Activated naive CD4-positive, alpha-beta T cell treated with anti-CD3 and anti-CD28 coated beads, Interleukin-2, amount 50 U/mL, for 72 hours (primary cell): ENCODE measurements around the gene GPC6. TPM values are rescaled to one million over a fixed set of nuclear protein-coding genes. Genes with fewer than 3 reads are reported as not detected.
A peak's percentile ranks its signal among the peaks of the same experiment; 100 is the strongest.

Experiments
- ATAC-seq, 2 donors: fragments of 150-1000 bp; cut with Tn5 transposase; 2 replicates each; pipeline ENCODE4 v1.10.0; 2021; ENCODE audit warnings: mild to moderate bottlenecking in 2 of 2, moderate library complexity in 2 of 2
- DNase-seq, 2 donors: peaks; one replicate each; pipeline ENCODE4 v3.0.0; 2021 to 2022; ENCODE audit warnings: low spot score in 2 of 2
- H3K27ac Mint-ChIP-seq, 2 donors: one replicate each; pipeline ENCODE4 v1.8.0; 2022; ENCODE audit warnings: mild to moderate bottlenecking in 2 of 2, mixed read lengths in 2 of 2
- H3K36me3 Mint-ChIP-seq, 2 donors: one replicate each; pipeline ENCODE4 v1.8.0; 2022; ENCODE audit warnings: mixed read lengths in 2 of 2
- H3K9me3 Mint-ChIP-seq, 2 donors: one replicate each; pipeline ENCODE4 v1.8.0; 2022; ENCODE audit warnings: mixed read lengths in 2 of 2
- total RNA-seq, 2 donors: library from RNA; stranded (reverse); gene quantifications; one replicate each; pipeline ENCODE4 v1.2.3, GENCODE V29; 2022

Gene GPC6
- total RNA-seq, 2 donors from 2014 or later = not detected

GRCh38 chr13:93775507-93776108 lies 549.0 kb downstream of the GPC6 start:
- ATAC-seq = no peak
- no peak overlapping the region for H3K27ac Mint-ChIP-seq
- no peak for DNase-seq
- H3K36me3 Mint-ChIP-seq = no peaks in the 10 kb centered on the region
- no peaks in the 10 kb centered on the region for H3K9me3 Mint-ChIP-seq

GRCh38 chr13:93776936-93777335 lies 550.3 kb downstream of the GPC6 start:
- ATAC-seq (no peak), DNase-seq (no peak)
- Mint-ChIP-seq H3K9me3 (no peaks in the 10 kb centered on the region), H3K36me3 (no peaks in the 10 kb centered on the region), H3K27ac (no peak overlapping the region)

GRCh38 chr13:93777504-93777903 lies 550.9 kb downstream of the GPC6 start:
- ATAC-seq (no peak), DNase-seq (no peak)
- H3K36me3 Mint-ChIP-seq = no peaks in the 10 kb centered on the region
- no peak overlapping the region for H3K27ac Mint-ChIP-seq
- no peaks in the 10 kb centered on the region for H3K9me3 Mint-ChIP-seq

DNA sequence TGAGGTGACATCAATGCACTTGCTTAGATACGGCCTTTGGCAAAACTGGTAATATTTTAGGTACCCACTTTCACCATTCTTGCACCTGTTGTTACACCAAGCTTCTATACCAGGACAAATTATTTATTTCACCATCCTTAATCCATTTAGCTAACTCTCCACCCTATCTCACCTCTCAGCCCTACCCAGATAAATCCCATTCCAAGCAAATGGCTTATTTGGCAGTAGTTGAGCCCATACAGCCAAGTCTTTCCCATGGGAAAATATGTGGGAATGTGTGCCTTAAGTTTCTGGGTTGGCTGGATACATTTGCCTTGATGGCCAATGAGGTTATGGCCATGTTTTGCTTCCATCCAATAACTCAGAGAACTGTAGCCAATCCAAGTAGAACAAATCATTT lies 551.9 kb downstream of the GPC6 start:
- Mint-ChIP-seq H3K9me3 (peaks cover 1 to 5% of the 10 kb centered on the region in 2 donors), H3K27ac (no peak overlapping the region), H3K36me3 (no peaks in the 10 kb centered on the region)
- no peak for DNase-seq
- no peak for ATAC-seq

DNA sequence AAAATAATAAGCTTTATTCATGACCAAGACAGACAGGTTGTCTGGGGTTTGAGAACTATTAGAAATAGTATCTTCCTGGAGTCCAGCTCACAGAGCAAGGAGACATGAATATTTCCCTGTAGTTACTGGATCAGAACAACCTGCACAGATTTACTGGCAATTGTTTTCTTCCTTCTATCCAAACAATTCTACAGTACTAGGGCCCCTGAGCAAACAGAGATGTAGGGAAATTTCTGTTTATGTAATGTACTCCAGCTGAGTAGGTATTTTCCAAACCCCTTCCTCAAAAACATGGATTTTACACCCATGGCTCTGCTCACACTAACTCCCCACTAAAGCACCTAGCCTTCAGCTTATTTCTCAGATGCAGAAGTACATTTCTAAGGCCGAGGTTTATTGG lies 557.6 kb downstream of the GPC6 start:
- DNase-seq (no peak), ATAC-seq (no peak)
- no peak overlapping the region for H3K27ac Mint-ChIP-seq
- H3K36me3 Mint-ChIP-seq = no peaks in the 10 kb centered on the region
- H3K9me3 Mint-ChIP-seq = peaks cover 4 to 9% of the 10 kb centered on the region in 2 donors

GRCh38 chr13:93786846-93787489 lies 560.4 kb downstream of the GPC6 start:
- Mint-ChIP-seq H3K9me3 (peaks cover 4 to 9% of the 10 kb centered on the region in 2 donors), H3K27ac (no peak overlapping the region), H3K36me3 (no peaks in the 10 kb centered on the region)
- DNase-seq = no peak
- no peak for ATAC-seq

DNA sequence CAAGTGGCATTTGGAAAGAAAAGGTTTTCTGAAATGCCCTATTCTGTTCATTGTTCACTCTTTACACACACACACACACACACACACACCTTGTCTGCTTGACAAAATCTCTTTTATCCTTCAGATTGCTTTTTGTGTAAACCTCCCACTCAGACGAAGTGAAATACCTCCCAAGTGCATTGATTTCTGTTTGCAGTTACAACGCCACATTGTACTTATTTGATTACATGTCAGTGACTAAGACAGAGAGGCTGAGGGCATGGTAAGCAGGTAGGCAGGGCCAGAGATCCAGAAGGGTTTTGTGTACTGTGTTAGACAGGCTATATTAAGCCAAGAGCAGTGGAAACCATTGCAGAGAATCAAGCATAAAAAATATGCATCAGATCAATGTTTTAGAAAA lies 561.8 kb downstream of the GPC6 start:
- ATAC-seq = peak in 1 of 2 donors; percentile 53
- Mint-ChIP-seq H3K27ac (no peak overlapping the region), H3K9me3 (peaks cover 4% of the 10 kb centered on the region in 2 donors), H3K36me3 (no peaks in the 10 kb centered on the region)
- no peak for DNase-seq

GRCh38 chr13:93789058-93789457 lies 562.5 kb downstream of the GPC6 start:
- Mint-ChIP-seq H3K36me3 (no peaks in the 10 kb centered on the region), H3K9me3 (no peaks in the 10 kb centered on the region), H3K27ac (no peak overlapping the region)
- no peak for DNase-seq
- peak in 1 of 2 donors; percentile 69 for ATAC-seq

GRCh38 chr13:93794197-93794885 lies 567.7 kb downstream of the GPC6 start:
- Mint-ChIP-seq H3K9me3 (peaks cover 0 to 5% of the 10 kb centered on the region in 2 donors), H3K27ac (peak overlapping the region in 1 of 2 donors; percentile 32), H3K36me3 (peaks cover 0 to 5% of the 10 kb centered on the region in 2 donors)
- DNase-seq (peak in 1 of 2 donors; percentile 55), ATAC-seq (peak; percentile 95 to 97)

- no peak overlapping the region for H3K27ac Mint-ChIP-seq
- ATAC-seq (no peak), DNase-seq (no peak)
- H3K36me3 Mint-ChIP-seq = peaks cover 0 to 5% of the 10 kb centered on the region in 2 donors
- peaks cover 0 to 5% of the 10 kb centered on the region in 2 donors for H3K9me3 Mint-ChIP-seq
Observed at GRCh38 chr13:93797463-93797862, 570.9 kb downstream of the GPC6 start.

DNA sequence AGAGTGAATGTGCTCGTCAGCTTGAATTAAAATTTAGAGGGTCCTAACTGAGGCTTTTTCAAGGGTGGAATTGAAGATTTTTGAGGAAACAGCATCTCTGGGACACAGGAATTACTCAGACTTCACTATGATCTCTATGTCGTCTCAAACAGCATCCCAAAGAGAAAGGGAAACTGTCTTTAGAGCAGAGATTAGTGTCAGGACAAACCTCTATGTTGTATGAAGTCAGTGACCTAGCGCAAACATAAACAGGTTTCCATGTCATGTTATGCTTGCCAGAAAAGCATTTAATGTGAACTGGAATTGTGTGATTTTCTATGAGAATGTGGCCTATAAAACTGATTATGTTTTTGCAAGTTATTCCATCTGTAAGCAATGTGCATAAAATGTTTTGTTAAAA lies 573.7 kb downstream of the GPC6 start:
- Mint-ChIP-seq H3K27ac (no peak overlapping the region), H3K36me3 (peaks cover 0 to 5% of the 10 kb centered on the region in 2 donors), H3K9me3 (no peaks in the 10 kb centered on the region)
- DNase-seq = no peak
- no peak for ATAC-seq

GRCh38 chr13:93805736-93806135 lies 579.1 kb downstream of the GPC6 start:
- Mint-ChIP-seq H3K9me3 (no peaks in the 10 kb centered on the region), H3K27ac (no peak overlapping the region), H3K36me3 (no peaks in the 10 kb centered on the region)
- DNase-seq (no peak), ATAC-seq (no peak)

- Mint-ChIP-seq H3K9me3 (no peaks in the 10 kb centered on the region), H3K36me3 (no peaks in the 10 kb centered on the region)
Observed at GRCh38 chr13:93806861-93807260, 580.3 kb downstream of the GPC6 start.

DNA sequence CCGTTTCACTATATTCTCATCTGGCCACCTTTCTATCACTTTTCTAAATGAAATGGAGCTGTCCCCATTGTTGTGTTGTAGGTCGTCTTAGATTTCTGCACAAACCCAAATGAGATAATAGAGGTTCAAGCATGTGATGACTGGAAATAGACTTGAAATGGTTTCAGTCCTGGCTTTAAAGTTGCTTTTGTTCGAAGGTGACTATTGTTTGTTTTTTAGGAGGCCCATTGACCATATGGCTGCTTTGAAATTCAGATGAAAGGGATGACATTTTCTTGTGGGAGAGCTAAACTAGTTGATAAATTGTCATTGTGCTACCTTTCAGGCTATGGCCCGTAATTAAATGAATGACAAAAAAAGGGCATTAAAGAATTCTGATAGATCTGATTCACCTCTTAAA lies 583.7 kb downstream of the GPC6 start:
- Mint-ChIP-seq H3K36me3 (no peaks in the 10 kb centered on the region), H3K9me3 (no peaks in the 10 kb centered on the region), H3K27ac (no peak overlapping the region)
- DNase-seq (no peak), ATAC-seq (no peak)

More at GRCh38 chr13:93806861-93807260, 580.3 kb downstream of the GPC6 start:
- no peak overlapping the region for H3K27ac Mint-ChIP-seq
- DNase-seq (no peak), ATAC-seq (no peak)

GRCh38 chr13:93811071-93811737 lies 584.6 kb downstream of the GPC6 start:
- Mint-ChIP-seq H3K9me3 (no peaks in the 10 kb centered on the region), H3K36me3 (no peaks in the 10 kb centered on the region), H3K27ac (no peak overlapping the region)
- ATAC-seq (no peak), DNase-seq (no peak)

GRCh38 chr13:93811738-93812112 lies 585.1 kb downstream of the GPC6 start:
- ATAC-seq (no peak), DNase-seq (no peak)
- Mint-ChIP-seq H3K36me3 (no peaks in the 10 kb centered on the region), H3K27ac (no peak overlapping the region), H3K9me3 (no peaks in the 10 kb centered on the region)

DNA sequence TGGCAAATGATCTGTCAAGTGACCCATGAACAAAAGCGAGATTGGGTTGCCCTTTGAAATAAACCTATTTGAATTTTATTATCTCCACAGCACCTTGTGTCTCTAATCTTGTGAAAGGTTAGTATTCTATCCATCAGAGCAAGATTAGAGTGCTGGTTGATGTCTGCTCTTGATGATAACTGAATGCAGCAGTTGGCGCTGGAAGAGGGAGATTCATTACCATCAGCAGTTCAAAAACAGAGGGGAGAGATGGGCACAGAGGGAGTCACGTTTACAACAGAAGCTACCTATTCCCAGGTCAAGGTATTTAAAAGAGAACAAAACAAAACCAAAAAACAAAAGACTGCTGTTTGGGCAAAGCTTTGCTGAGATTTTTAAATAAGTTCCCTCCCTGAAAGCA lies 588.1 kb downstream of the GPC6 start:
- Mint-ChIP-seq H3K9me3 (peaks cover 0 to 4% of the 10 kb centered on the region in 2 donors), H3K27ac (no peak overlapping the region), H3K36me3 (no peaks in the 10 kb centered on the region)
- ATAC-seq (no peak), DNase-seq (no peak)
